ENCODE measurements around the gene PDE7B.

The PDE7B gene

GRCh38 chr6:135983093-135983492 is 131.6 kb downstream of the PDE7B start:
- DNase-seq (ENCODE audit: low read depth in 2 of 2, low spot score in 1 of 2): no peak

- no peak for DNase-seq (ENCODE audit: low read depth in 2 of 2, low spot score in 1 of 2)
These were observed 132.3 kb downstream of the PDE7B start for GRCh38 chr6:135983718-135984343.

GRCh38 chr6:135985471-135985870 is 134.0 kb downstream of the PDE7B start:
- DNase-seq (ENCODE audit: low read depth in 2 of 2, low spot score in 1 of 2): no peak

- no peak for DNase-seq (ENCODE audit: low read depth in 2 of 2, low spot score in 1 of 2)
These were observed 135.7 kb downstream of the PDE7B start for GRCh38 chr6:135987226-135987625.

- no peak for DNase-seq (ENCODE audit: low read depth in 2 of 2, low spot score in 1 of 2)
These were observed 138.9 kb downstream of the PDE7B start for GRCh38 chr6:135990439-135990838.

GRCh38 chr6:135990855-135991464 is 139.5 kb downstream of the PDE7B start:
- no peak for DNase-seq (ENCODE audit: low read depth in 2 of 2, low spot score in 1 of 2)

- DNase-seq (ENCODE audit: low read depth in 2 of 2, low spot score in 1 of 2): no peak
These were observed 141.2 kb downstream of the PDE7B start for GRCh38 chr6:135992739-135993138.

- DNase-seq (ENCODE audit: low read depth in 2 of 2, low spot score in 1 of 2): no peak
These were observed 141.9 kb downstream of the PDE7B start for GRCh38 chr6:135993361-135993760.

- no peak for DNase-seq (ENCODE audit: low read depth in 2 of 2, low spot score in 1 of 2)
These were observed 143.5 kb downstream of the PDE7B start for GRCh38 chr6:135994857-135995544.

- no peak for DNase-seq (ENCODE audit: low read depth in 2 of 2, low spot score in 1 of 2)
These were observed 144.0 kb downstream of the PDE7B start for GRCh38 chr6:135995545-135995898.

- DNase-seq (ENCODE audit: low read depth in 2 of 2, low spot score in 1 of 2): no peak
These were observed 145.2 kb downstream of the PDE7B start for GRCh38 chr6:135996668-135997067.

- no peak for DNase-seq (ENCODE audit: low read depth in 2 of 2, low spot score in 1 of 2)
These were observed 147.9 kb downstream of the PDE7B start for GRCh38 chr6:135999393-135999792.

- DNase-seq (ENCODE audit: low read depth in 2 of 2, low spot score in 1 of 2): no peak
These were observed 155.8 kb downstream of the PDE7B start for GRCh38 chr6:136007345-136007744.

- DNase-seq (ENCODE audit: low read depth in 2 of 2, low spot score in 1 of 2): no peak
These were observed 160.0 kb downstream of the PDE7B start for GRCh38 chr6:136011475-136011874.

- no peak for DNase-seq (ENCODE audit: low read depth in 2 of 2, low spot score in 1 of 2)
These were observed 160.8 kb downstream of the PDE7B start for GRCh38 chr6:136012198-136012887.

- DNase-seq (ENCODE audit: low read depth in 2 of 2, low spot score in 1 of 2): no peak
These were observed 161.4 kb downstream of the PDE7B start for GRCh38 chr6:136012943-136013342.

GRCh38 chr6:136014454-136015437 is 163.2 kb downstream of the PDE7B start:
- no peak for DNase-seq (ENCODE audit: low read depth in 2 of 2, low spot score in 1 of 2)

GRCh38 chr6:136015531-136015930 is 164.0 kb downstream of the PDE7B start:
- DNase-seq (ENCODE audit: low read depth in 2 of 2, low spot score in 1 of 2): no peak

GRCh38 chr6:136016228-136017225 is 165.0 kb downstream of the PDE7B start:
- no peak for DNase-seq (ENCODE audit: low read depth in 2 of 2, low spot score in 1 of 2)

GRCh38 chr6:136020691-136021090 is 169.2 kb downstream of the PDE7B start:
- DNase-seq (ENCODE audit: low read depth in 2 of 2, low spot score in 1 of 2): no peak
